Fibroblast of lung (primary cell): ENCODE data around the gene SDSL. TPM values are rescaled to one million over a fixed set of nuclear protein-coding genes. Genes with fewer than 3 reads are reported as not detected.
A peak's percentile ranks its signal among the peaks of the same experiment; 100 is the strongest.

Experiments used
- DNase-seq, 2 donors: peaks; one replicate each; pipeline versions ENCODE4 v3.0.0 to v3.0.0-alpha.2; 2010; ENCODE audit warnings: low read depth in 2 of 2
- H2AFZ ChIP-seq: 2 replicates; pipeline ENCODE4 v1.5.1; 2012; ENCODE audit warnings: low read length, control low read depth, inconsistent platforms
- H3K27ac ChIP-seq: 2 replicates; pipeline ENCODE4 v1.5.1; 2011; ENCODE audit warnings: low read length, control low read depth; ENCODE audit not compliant: insufficient read depth
- H3K27me3 ChIP-seq: 2 replicates; pipeline ENCODE4 v1.5.1; 2011; ENCODE audit warnings: mild to moderate bottlenecking, low read length; ENCODE audit not compliant: control insufficient read depth, insufficient read depth
- H3K36me3 ChIP-seq: 2 replicates; pipeline ENCODE4 v1.5.1; 2011; ENCODE audit warnings: low read length; ENCODE audit not compliant: control insufficient read depth, insufficient read depth
- H3K4me1 ChIP-seq: 2 replicates; pipeline ENCODE4 v1.5.1; 2011; ENCODE audit warnings: low read length; ENCODE audit not compliant: control insufficient read depth, insufficient read depth; ENCODE audit errors: extremely low read depth
- H3K4me2 ChIP-seq: 2 replicates; pipeline ENCODE4 v1.5.1; 2011; ENCODE audit warnings: low read length, control low read depth; ENCODE audit not compliant: insufficient read depth; ENCODE audit errors: extremely low read depth
- H3K4me3 ChIP-seq, 4 experiments: fragments of 200-600 bp in 1 of 4; sonication (generic) in 1 of 4; replicated peaks in 1 of 4; 2 replicates each; pipeline ENCODE4 v1.5.1; 2011 to 2016; ENCODE audit warnings: low read length in 4 of 4, low read depth in 3 of 4, mild to moderate bottlenecking in 3 of 4, control low read depth in 2 of 4, inconsistent platforms in 1 of 4, mixed read lengths in 1 of 4; ENCODE audit not compliant: insufficient read depth in 1 of 4; ENCODE audit errors: control extremely low read depth in 1 of 4
- H3K79me2 ChIP-seq: 2 replicates; pipeline ENCODE4 v1.5.1; 2012; ENCODE audit warnings: mild to moderate bottlenecking, low read length, inconsistent platforms; ENCODE audit not compliant: control insufficient read depth, insufficient read depth
- H3K9ac ChIP-seq: 2 replicates; pipeline ENCODE4 v1.5.1; 2011; ENCODE audit warnings: mild to moderate bottlenecking, low read length, control low read depth; ENCODE audit not compliant: insufficient read depth
- H3K9me3 ChIP-seq: 2 replicates; pipeline ENCODE4 v1.5.1; 2012; ENCODE audit warnings: low read depth, low read length; ENCODE audit not compliant: control insufficient read depth, insufficient read depth
- H4K20me1 ChIP-seq: 2 replicates; pipeline ENCODE4 v1.5.1; 2011; ENCODE audit warnings: low read length; ENCODE audit not compliant: control insufficient read depth, insufficient read depth; ENCODE audit errors: extremely low read depth
- EZH2 ChIP-seq: IDR thresholded peaks from 2 replicates; pipeline ENCODE4 v1.5.1; 2012; ENCODE audit warnings: low read length, control low read depth, mild to moderate bottlenecking; ENCODE audit errors: missing control alignments
- polyA plus RNA-seq, 2 donors: library from polyadenylated mRNA; depleted of rRNA in 1 of 2; stranded (reverse) in 1 of 2; unstranded in 1 of 2; fragments of >200 nt; gene quantifications; 2 replicates each; pipeline ENCODE4 v1.2.1, GENCODE V29; 2011 to 2012; ENCODE audit warnings: missing spikeins in 1 of 2
- total RNA-seq: library from RNA; depleted of rRNA; stranded (reverse); fragments of >200 nt; gene quantifications from 2 replicates; pipeline ENCODE4 v1.2.1, GENCODE V29; 2014
- TF ChIP-seq, protein P1 (sequence below), 2 donors: IDR thresholded peaks in 1 of 2; conservative IDR thresholded peaks in 1 of 2; 1 replicate in 1 of 2; 2 replicates in 1 of 2; pipeline ENCODE4 v1.5.1; 2011 to 2012; ENCODE audit warnings: low read length in 2 of 2, control low read depth in 1 of 2, inconsistent platforms in 1 of 2, low read depth in 1 of 2, mild to moderate bottlenecking in 1 of 2

SDSL gene
- total and polyA plus RNA-seq, 2 donors (not counting 1 experiment from before 2014, with no cell fraction given), result 5.1 to 12.4 TPM

DNA sequence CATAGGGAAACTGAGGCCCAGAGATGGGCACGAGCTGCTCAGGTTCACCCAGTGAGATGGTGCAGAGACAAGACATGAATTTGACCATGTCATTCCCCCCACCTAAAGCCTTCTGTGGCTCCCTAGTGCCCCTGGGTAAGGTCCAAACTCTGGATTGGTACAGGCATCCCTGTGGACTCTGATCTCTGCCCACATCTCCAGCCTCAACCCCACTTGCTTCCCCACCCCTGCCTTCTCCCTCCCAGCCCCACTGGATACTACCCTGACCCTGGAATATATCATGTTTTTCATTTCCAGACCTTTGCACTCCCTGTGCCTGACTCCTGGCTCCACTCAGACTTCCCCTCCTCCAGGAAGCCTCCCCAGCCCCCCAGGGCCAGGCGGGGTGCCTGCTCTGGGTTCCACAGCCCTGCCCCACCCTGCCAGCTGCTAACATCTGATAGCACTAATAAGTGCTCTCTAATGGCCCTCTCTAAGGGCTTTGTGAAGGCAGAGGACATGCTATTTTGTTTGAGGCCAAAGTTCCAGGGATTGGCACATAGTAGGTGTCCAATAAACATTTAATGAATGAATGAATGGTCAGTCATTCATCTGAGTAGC lies 1.1 kb upstream of the SDSL start:
- peaks cover 2% of the 10 kb centered on the region for H3K79me2 ChIP-seq
- H3K4me2 ChIP-seq, result no peak overlapping the region
- H3K4me1 ChIP-seq, result no peaks in the 10 kb centered on the region
- H2AFZ ChIP-seq, result no peak overlapping the region
- no peak for DNase-seq
- H3K4me3 ChIP-seq, result no peak overlapping the region
- H3K36me3 ChIP-seq, result no peaks in the 10 kb centered on the region
- no peaks in the 10 kb centered on the region for H3K27me3 ChIP-seq
- TF ChIP-seq, protein P1, sequence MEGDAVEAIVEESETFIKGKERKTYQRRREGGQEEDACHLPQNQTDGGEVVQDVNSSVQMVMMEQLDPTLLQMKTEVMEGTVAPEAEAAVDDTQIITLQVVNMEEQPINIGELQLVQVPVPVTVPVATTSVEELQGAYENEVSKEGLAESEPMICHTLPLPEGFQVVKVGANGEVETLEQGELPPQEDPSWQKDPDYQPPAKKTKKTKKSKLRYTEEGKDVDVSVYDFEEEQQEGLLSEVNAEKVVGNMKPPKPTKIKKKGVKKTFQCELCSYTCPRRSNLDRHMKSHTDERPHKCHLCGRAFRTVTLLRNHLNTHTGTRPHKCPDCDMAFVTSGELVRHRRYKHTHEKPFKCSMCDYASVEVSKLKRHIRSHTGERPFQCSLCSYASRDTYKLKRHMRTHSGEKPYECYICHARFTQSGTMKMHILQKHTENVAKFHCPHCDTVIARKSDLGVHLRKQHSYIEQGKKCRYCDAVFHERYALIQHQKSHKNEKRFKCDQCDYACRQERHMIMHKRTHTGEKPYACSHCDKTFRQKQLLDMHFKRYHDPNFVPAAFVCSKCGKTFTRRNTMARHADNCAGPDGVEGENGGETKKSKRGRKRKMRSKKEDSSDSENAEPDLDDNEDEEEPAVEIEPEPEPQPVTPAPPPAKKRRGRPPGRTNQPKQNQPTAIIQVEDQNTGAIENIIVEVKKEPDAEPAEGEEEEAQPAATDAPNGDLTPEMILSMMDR (conservative IDR thresholded peaks at IDR 0.05 in 1 of 2, IDR thresholded peaks at IDR 0.05 in 1 of 2; ENCODE audit: low read depth in 1 of 2, low read length in 2 of 2), result no peak
- no peak for TF ChIP-seq EZH2
- no peak overlapping the region for H3K9ac ChIP-seq
- no peaks in the 10 kb centered on the region for H4K20me1 ChIP-seq
- H3K9me3 ChIP-seq, result no peaks in the 10 kb centered on the region
- no peak overlapping the region for H3K27ac ChIP-seq

DNA sequence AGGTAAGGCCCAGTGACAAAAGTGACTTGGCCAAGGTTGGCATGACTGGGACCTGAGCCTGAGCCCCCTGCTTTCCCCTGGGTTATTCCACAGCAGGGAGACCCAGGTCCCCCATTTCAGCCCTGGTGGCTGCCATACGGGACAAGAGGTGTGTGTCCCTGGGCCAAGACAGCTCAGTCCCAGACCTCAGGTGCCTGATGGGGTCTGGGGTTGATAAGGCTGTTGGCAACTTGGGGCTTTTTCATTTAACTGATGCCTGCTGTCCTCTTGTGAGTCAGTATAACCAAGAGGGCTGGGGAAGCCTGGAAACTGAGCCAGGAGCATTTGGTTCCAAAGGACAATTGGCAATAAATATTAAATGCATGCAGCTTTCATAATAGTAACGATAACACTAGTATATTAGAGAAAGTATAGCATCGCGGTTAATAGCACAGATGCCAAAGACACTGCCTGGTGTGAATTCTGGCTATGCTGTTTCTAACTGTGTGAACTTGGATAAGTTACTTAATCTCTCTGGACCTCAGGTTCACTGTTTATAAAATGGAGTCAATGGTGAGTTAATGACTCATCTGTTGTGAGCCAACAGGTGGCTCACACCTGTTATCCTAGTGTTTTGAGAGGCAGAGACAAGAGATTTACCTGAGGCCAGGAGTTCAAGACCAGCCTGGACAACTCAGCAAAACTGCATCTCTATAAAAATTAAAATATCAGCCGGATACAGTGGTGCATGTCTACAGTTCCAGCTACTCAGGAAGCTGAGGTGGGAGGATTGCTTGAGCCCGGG lies 898 bp downstream of the SDSL start:
- TF ChIP-seq EZH2, result no peak
- TF ChIP-seq, protein P1 (conservative IDR thresholded peaks at IDR 0.05 in 1 of 2, IDR thresholded peaks at IDR 0.05 in 1 of 2; ENCODE audit: low read depth in 1 of 2, low read length in 2 of 2), result no peak
- Histone ChIP-seq H3K4me3 (peak overlapping the region; percentile 41 to 81 (median 60)), H3K79me2 (peaks cover 2% of the 10 kb centered on the region), H3K9ac (peak overlapping the region; percentile 80), H3K36me3 (no peaks in the 10 kb centered on the region), H3K4me2 (peak overlapping the region; percentile 96), H3K4me1 (no peaks in the 10 kb centered on the region), H4K20me1 (no peaks in the 10 kb centered on the region), H3K27me3 (no peaks in the 10 kb centered on the region), H3K9me3 (no peaks in the 10 kb centered on the region), H3K27ac (peak overlapping the region; percentile 58), H2AFZ (no peak overlapping the region)
- no peak for DNase-seq

DNA sequence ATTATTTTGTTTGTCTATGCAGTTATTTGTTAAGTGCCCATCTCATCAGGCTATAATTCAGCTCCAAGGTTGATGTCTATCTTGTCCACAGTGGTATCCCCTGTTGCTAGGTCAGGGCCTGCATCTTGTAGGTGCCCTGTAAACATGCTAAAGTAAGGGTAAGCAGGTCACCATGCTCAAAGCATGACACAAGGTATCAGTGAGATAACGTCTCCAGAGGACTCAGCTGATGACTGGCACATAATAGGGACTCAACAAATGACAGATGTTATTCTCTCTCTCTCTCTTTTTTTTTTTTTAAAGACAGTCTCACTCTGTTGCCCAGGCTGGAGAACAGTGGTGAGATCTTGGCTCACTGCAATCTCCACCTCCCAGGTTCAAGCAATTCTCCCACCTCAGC lies 2.3 kb downstream of the SDSL start:
- no peak overlapping the region for H3K4me3 ChIP-seq
- H4K20me1 ChIP-seq, result no peaks in the 10 kb centered on the region
- peaks cover 2% of the 10 kb centered on the region for H3K79me2 ChIP-seq
- no peaks in the 10 kb centered on the region for H3K9me3 ChIP-seq
- no peak overlapping the region for H3K9ac ChIP-seq
- no peaks in the 10 kb centered on the region for H3K27me3 ChIP-seq
- no peaks in the 10 kb centered on the region for H3K36me3 ChIP-seq
- DNase-seq, result no peak
- no peak overlapping the region for H2AFZ ChIP-seq
- no peak overlapping the region for H3K27ac ChIP-seq
- TF ChIP-seq, protein P1 (conservative IDR thresholded peaks at IDR 0.05 in 1 of 2, IDR thresholded peaks at IDR 0.05 in 1 of 2; ENCODE audit: low read depth in 1 of 2, low read length in 2 of 2), result no peak
- no peak for TF ChIP-seq EZH2
- no peak overlapping the region for H3K4me2 ChIP-seq
- no peaks in the 10 kb centered on the region for H3K4me1 ChIP-seq
